Caco-2 (cell line): ENCODE results near the gene RBM20. TPM values are rescaled to one million over a fixed set of nuclear protein-coding genes. Genes with fewer than 3 reads are reported as not detected.

Source experiments
- BruUV-seq: library from RNA; stranded (reverse); fragments of 400-500 nt; replicated peaks from 2 replicates; lab custom pipeline; 2021; lab: Mats Ljungman, UMichigan
- CTCF ChIA-PET: fragments of 300-600 bp; sonication (Branson Sonifier 250); formaldehyde crosslinking; loops from one replicate; lab custom pipeline; 2022; ENCODE audit warnings: antibody characterized with exemption; lab: Charles Lee
- POLR2A ChIA-PET: fragments of 300-600 bp; sonication (Branson Sonifier 250); formaldehyde crosslinking; loops from one replicate; lab custom pipeline; 2022; ENCODE audit warnings: antibody characterized with exemption; lab: Charles Lee
- DNase-seq, 2 experiments: peaks; one replicate each; pipeline versions ENCODE4 v3.0.0 to v3.0.0-alpha.2; 2020 to 2022
- H3K27me3 ChIP-seq: replicated peaks from 2 replicates; pipeline ENCODE4 v1.6.0; 2011; ENCODE audit warnings: low read length; ENCODE audit not compliant: control insufficient read depth, insufficient read depth
- H3K36me3 ChIP-seq: 2 replicates; pipeline ENCODE4 v1.5.1; 2011; ENCODE audit warnings: low read length; ENCODE audit not compliant: control insufficient read depth, insufficient read depth
- H3K4me1 ChIP-seq: fragments of 250-450 bp; sonication (Bioruptor Pico); 2 replicates; pipeline ENCODE4 v1.5.1; 2020; ENCODE audit warnings: mild to moderate bottlenecking
- H3K4me3 ChIP-seq: 2 replicates; pipeline ENCODE4 v1.5.1; 2011; ENCODE audit warnings: low read depth, mild to moderate bottlenecking, control low read depth, low read length
- H3K9me3 ChIP-seq: fragments of 250-450 bp; sonication (Bioruptor Pico); 2 replicates; pipeline ENCODE4 v1.5.1; 2020; ENCODE audit warnings: mild to moderate bottlenecking, moderate library complexity
- H3K27ac Mint-ChIP-seq: one replicate; pipeline ENCODE4 v1.8.0; 2022; ENCODE audit warnings: mixed read lengths; ENCODE audit not compliant: unreplicated experiment
- H3K27me3 Mint-ChIP-seq: one replicate; pipeline ENCODE4 v1.8.0; 2022; ENCODE audit warnings: mixed read lengths; ENCODE audit not compliant: insufficient read depth, unreplicated experiment
- H3K36me3 Mint-ChIP-seq: one replicate; pipeline ENCODE4 v1.8.0; 2022; ENCODE audit warnings: mild to moderate bottlenecking, mixed read lengths; ENCODE audit not compliant: insufficient read depth, unreplicated experiment
- H3K4me1 Mint-ChIP-seq: one replicate; pipeline ENCODE4 v1.8.0; 2022; ENCODE audit warnings: low read depth, mixed read lengths; ENCODE audit not compliant: unreplicated experiment
- H3K4me3 Mint-ChIP-seq: one replicate; pipeline ENCODE4 v1.8.0; 2022; ENCODE audit warnings: mild to moderate bottlenecking, moderate library complexity, mixed read lengths; ENCODE audit not compliant: unreplicated experiment
- H3K9me3 Mint-ChIP-seq: one replicate; pipeline ENCODE4 v1.8.0; 2022; ENCODE audit warnings: mixed read lengths; ENCODE audit not compliant: unreplicated experiment
- intact Hi-C: fragments of 100-400 bp; cut with micrococcal nuclease; formaldehyde crosslinking; loops from one replicate; pipeline ENCODE4 v1.10.0; 2022; ENCODE audit not compliant: unreplicated experiment
- total RNA-seq: library from RNA; stranded (reverse); gene quantifications from 2 replicates; pipeline ENCODE4 v1.2.3, GENCODE V29; 2022
- TF ChIP-seq, protein P1 (sequence below), 2 experiments: fragments of 200-600 bp in 1 of 2; IDR thresholded peaks; 1 replicate in 1 of 2; 2 replicates in 1 of 2; pipeline versions ENCODE4 v1.5.1 to v1.8.0; 2011 to 2022; ENCODE audit warnings: antibody characterized with exemption in 1 of 2, control low read depth in 1 of 2, inconsistent platforms in 1 of 2, low read depth in 1 of 2, low read length in 1 of 2, mild to moderate bottlenecking in 1 of 2, moderate library complexity in 1 of 2; ENCODE audit not compliant: insufficient read depth in 1 of 2, severe bottlenecking in 1 of 2, unreplicated experiment in 1 of 2

The RBM20 gene
- total RNA-seq, 1 experiment from 2014 or later: 0.36 TPM

DNA sequence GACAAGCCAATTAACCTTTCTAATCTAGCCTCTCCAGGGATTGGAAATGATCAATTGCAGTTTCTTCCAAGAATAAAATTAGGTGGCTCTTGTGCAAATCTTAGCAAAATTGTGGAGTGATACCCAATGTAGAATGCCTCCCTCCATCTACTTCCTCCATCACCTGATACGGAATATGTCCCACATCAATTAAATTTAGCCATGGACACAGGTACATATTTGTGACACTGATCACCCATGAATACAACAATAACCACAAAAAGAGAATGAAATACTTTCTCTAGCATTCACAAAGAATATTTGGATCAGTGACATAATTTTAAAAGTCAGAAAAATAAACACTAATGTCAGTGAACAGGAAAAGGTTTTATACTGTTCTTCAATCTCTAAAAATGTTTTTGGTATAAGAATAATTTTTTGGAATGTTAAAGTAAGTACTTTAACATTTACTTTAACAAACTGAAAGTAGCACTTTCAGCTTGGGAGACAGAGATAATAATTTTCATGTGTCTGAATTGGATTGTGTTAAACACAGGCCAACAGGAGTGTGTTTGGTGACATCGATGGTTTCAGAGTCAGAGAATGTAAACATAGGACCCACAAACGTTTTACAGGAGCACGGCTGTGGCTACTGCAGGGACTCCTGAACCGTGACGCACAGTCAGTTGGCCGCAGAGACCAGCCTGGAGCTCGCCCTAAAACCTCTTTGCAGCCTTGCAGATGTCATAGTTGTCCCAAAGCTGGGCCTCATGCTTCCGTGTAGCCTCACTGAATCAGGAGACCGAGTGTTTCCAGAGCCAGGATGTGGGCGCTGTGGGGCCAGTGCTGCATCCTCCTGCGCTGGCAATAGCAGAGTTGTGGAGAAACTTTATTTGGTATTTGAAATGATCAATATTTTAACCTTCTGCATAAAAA is 7.2 kb downstream of the RBM20 start:
- Mint-ChIP-seq H3K27ac (no peak overlapping the region), H3K4me1 (peaks cover 6% of the 10 kb centered on the region), H3K4me3 (no peak overlapping the region), H3K9me3 (no peaks in the 10 kb centered on the region), H3K36me3 (no peaks in the 10 kb centered on the region), H3K27me3 (peaks cover 25% of the 10 kb centered on the region)
- Histone ChIP-seq H3K9me3 (no peaks in the 10 kb centered on the region), H3K27me3 (no peaks in the 10 kb centered on the region), H3K36me3 (no peaks in the 10 kb centered on the region), H3K4me1 (no peaks in the 10 kb centered on the region), H3K4me3 (no peak overlapping the region)
- POLR2A ChIA-PET: no interaction called here
- intact Hi-C loops: no loop called here
- DNase-seq: no peak
- BruUV-seq: no TSS peak
- CTCF ChIA-PET: no interaction called here
- TF ChIP-seq, protein P1, sequence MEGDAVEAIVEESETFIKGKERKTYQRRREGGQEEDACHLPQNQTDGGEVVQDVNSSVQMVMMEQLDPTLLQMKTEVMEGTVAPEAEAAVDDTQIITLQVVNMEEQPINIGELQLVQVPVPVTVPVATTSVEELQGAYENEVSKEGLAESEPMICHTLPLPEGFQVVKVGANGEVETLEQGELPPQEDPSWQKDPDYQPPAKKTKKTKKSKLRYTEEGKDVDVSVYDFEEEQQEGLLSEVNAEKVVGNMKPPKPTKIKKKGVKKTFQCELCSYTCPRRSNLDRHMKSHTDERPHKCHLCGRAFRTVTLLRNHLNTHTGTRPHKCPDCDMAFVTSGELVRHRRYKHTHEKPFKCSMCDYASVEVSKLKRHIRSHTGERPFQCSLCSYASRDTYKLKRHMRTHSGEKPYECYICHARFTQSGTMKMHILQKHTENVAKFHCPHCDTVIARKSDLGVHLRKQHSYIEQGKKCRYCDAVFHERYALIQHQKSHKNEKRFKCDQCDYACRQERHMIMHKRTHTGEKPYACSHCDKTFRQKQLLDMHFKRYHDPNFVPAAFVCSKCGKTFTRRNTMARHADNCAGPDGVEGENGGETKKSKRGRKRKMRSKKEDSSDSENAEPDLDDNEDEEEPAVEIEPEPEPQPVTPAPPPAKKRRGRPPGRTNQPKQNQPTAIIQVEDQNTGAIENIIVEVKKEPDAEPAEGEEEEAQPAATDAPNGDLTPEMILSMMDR (IDR thresholded peaks at IDR 0.05; ENCODE audit: insufficient read depth in 1 of 2, low read depth in 1 of 2, low read length in 1 of 2, severe bottlenecking in 1 of 2, unreplicated experiment in 1 of 2): no peak

- H3K4me1 Mint-ChIP-seq: peaks cover 6% of the 10 kb centered on the region
- H3K4me3 Mint-ChIP-seq: no peak overlapping the region
- ChIA-PET CTCF (no interaction called here), POLR2A (interaction anchor here (0.6 kb wide), 1 partner anchor 156 kb away, joined by 3 read pairs; no protein-coding TSS in a partner anchor)
- Histone ChIP-seq H3K27me3 (no peaks in the 10 kb centered on the region), H3K9me3 (no peaks in the 10 kb centered on the region), H3K36me3 (no peaks in the 10 kb centered on the region), H3K4me3 (no peak overlapping the region), H3K4me1 (no peaks in the 10 kb centered on the region)
- BruUV-seq: no TSS peak
- intact Hi-C loops: no loop called here
- H3K9me3 Mint-ChIP-seq: no peaks in the 10 kb centered on the region
- no peak overlapping the region for H3K27ac Mint-ChIP-seq
- H3K27me3 Mint-ChIP-seq: peaks cover 26% of the 10 kb centered on the region
- no peak for DNase-seq
- no peaks in the 10 kb centered on the region for H3K36me3 Mint-ChIP-seq
- TF ChIP-seq, protein P1 (IDR thresholded peaks at IDR 0.05; ENCODE audit: insufficient read depth in 1 of 2, low read depth in 1 of 2, low read length in 1 of 2, severe bottlenecking in 1 of 2, unreplicated experiment in 1 of 2): no peak
Observed at GRCh38 chr10:110652475-110653118, 8.5 kb downstream of the RBM20 start.

- no peak overlapping the region for H3K4me3 Mint-ChIP-seq
- no peak overlapping the region for H3K4me3 ChIP-seq
- H3K9me3 ChIP-seq: no peaks in the 10 kb centered on the region
- ChIA-PET CTCF (no interaction called here), POLR2A (no interaction called here)
- H3K9me3 Mint-ChIP-seq: no peaks in the 10 kb centered on the region
- DNase-seq: no peak
- H3K36me3 ChIP-seq: no peaks in the 10 kb centered on the region
- intact Hi-C loops: no loop called here
- no TSS peak for BruUV-seq
- H3K36me3 Mint-ChIP-seq: no peaks in the 10 kb centered on the region
- H3K4me1 Mint-ChIP-seq: no peaks in the 10 kb centered on the region
- no peak overlapping the region for H3K27ac Mint-ChIP-seq
- H3K4me1 ChIP-seq: no peaks in the 10 kb centered on the region
- no peaks in the 10 kb centered on the region for H3K27me3 ChIP-seq
- TF ChIP-seq, protein P1 (IDR thresholded peaks at IDR 0.05; ENCODE audit: insufficient read depth in 1 of 2, low read depth in 1 of 2, low read length in 1 of 2, severe bottlenecking in 1 of 2, unreplicated experiment in 1 of 2): no peak
- peaks cover 13% of the 10 kb centered on the region for H3K27me3 Mint-ChIP-seq
Observed at GRCh38 chr10:110655320-110655719, 11.2 kb downstream of the RBM20 start.
